Measurements from ENCODE around the gene DDTL. TPM values are rescaled to one million over a fixed set of nuclear protein-coding genes. Genes with fewer than 3 reads are reported as not detected.

Gene DDTL
- total and polyA plus RNA-seq, 9 of the 15 experiments (the other 6 are each of a cell fraction or from before 2014, with no cell fraction given) = 0.05 to 1.7 (median 0.59) TPM; not detected in 4

GRCh38 chr22:24008022-24008283, 41.3 kb downstream of the DDTL start:
- intact Hi-C loops (cut with micrococcal nuclease) = no loop called here
- peaks cover 18% of the 10 kb centered on the region for H3K79me2 ChIP-seq (ENCODE audit: control insufficient read depth, insufficient read depth, low read length)
- FAIRE-seq (no peak), ATAC-seq (no peak), DNase-seq (ENCODE audit: extremely low read depth in 1 of 4, low spot score in 3 of 4) (no peak)
- peaks cover 18 to 21% of the 10 kb centered on the region in 2 experiments; a peak in 4 of 5 replicates for H3K4me1 ChIP-seq (replicated peaks in 1 of 2; ENCODE audit: control insufficient read depth in 2 of 2, insufficient read depth in 2 of 2, low read length in 2 of 2)
- no peaks in the 10 kb centered on the region for H3K9me1 ChIP-seq (ENCODE audit: control insufficient read depth, insufficient read depth, low read length)
- TF ChIP-seq RCOR1 (IDR thresholded peaks at IDR 0.05; ENCODE audit: borderline replicate concordance in 1 of 2, low read depth in 2 of 2, low read length in 2 of 2) = no peak
- no peak for TF ChIP-seq ARNT (IDR thresholded peaks at IDR 0.05)
- no peak for TF ChIP-seq HSF4 (CRISPR knock-in tag; IDR thresholded peaks at IDR 0.05; ENCODE audit: borderline replicate concordance)
- no peaks in the 10 kb centered on the region for H3K27me3 ChIP-seq (ENCODE audit: control insufficient read depth in 2 of 2, insufficient read depth in 2 of 2, low read length in 2 of 2)
- CTCF ChIA-PET (ENCODE audit: low intra/inter-chr PET ratio) = no interaction called here
- H3K9ac ChIP-seq (ENCODE audit: insufficient read depth in 1 of 2, low read depth in 2 of 2, low read length in 2 of 2) = no peak overlapping the region
- no peak overlapping the region for H3K27ac ChIP-seq (ENCODE audit: extremely low read depth, low read depth, low read length)
- 67% methylated on average over 1 of the region's 1 CpG for WGBS (ENCODE audit: insufficient coverage, low coverage, missing lambda C conversion rate)
- no peak overlapping the region for H3K4me3 ChIP-seq
- POLR2A ChIA-PET = no interaction called here
- no peak overlapping the region for H2AFZ ChIP-seq (ENCODE audit: low read depth, low read length)
- H4K20me1 ChIP-seq (replicated peaks; ENCODE audit: control insufficient read depth, insufficient read depth, low read length) = no peaks in the 10 kb centered on the region
- BruUV-seq (replicated peaks) = no TSS peak
- H3K9me3 ChIP-seq (replicated peaks; ENCODE audit: control insufficient read depth, insufficient read depth, low read depth, low read length) = peaks cover 3% of the 10 kb centered on the region; the same call in 1 of the 2 replicates
- no peaks in the 10 kb centered on the region for H3K36me3 ChIP-seq (ENCODE audit: control insufficient read depth, insufficient read depth, low read length)
- H3K4me2 ChIP-seq (ENCODE audit: insufficient read depth, low read length) = no peak overlapping the region
- in situ Hi-C loops (cut with MboI) = loop anchor here (5.0 kb wide), 1 partner anchor 71 kb away; no protein-coding TSS in a partner anchor

- Histone ChIP-seq H4K20me1 (replicated peaks; ENCODE audit: control insufficient read depth, insufficient read depth, low read length) (no peaks in the 10 kb centered on the region), H3K9ac (ENCODE audit: insufficient read depth in 1 of 2, low read depth in 2 of 2, low read length in 2 of 2) (no peak overlapping the region), H3K4me3 (no peak overlapping the region), H3K79me2 (ENCODE audit: control insufficient read depth, insufficient read depth, low read length) (peaks cover 25% of the 10 kb centered on the region), H3K27me3 (ENCODE audit: control insufficient read depth in 2 of 2, insufficient read depth in 2 of 2, low read length in 2 of 2) (no peaks in the 10 kb centered on the region), H3K36me3 (ENCODE audit: control insufficient read depth, insufficient read depth, low read length) (no peaks in the 10 kb centered on the region; the same call in 2 of the 3 replicates), H3K4me2 (ENCODE audit: insufficient read depth, low read length) (no peak overlapping the region), H2AFZ (ENCODE audit: low read depth, low read length) (0 out of 2 replicates have a peak overlapping the region, but pooled peaks have one; percentile 18), H3K9me1 (ENCODE audit: control insufficient read depth, insufficient read depth, low read length) (no peaks in the 10 kb centered on the region), H3K9me3 (replicated peaks; ENCODE audit: control insufficient read depth, insufficient read depth, low read depth, low read length) (peaks cover 3% of the 10 kb centered on the region; the same call in 1 of the 2 replicates), H3K27ac (ENCODE audit: extremely low read depth, low read depth, low read length) (no peak overlapping the region), H3K4me1 (replicated peaks in 1 of 2; ENCODE audit: control insufficient read depth in 2 of 2, insufficient read depth in 2 of 2, low read length in 2 of 2) (peaks cover 18 to 21% of the 10 kb centered on the region in 2 experiments; a peak in 4 of 5 replicates)
- intact Hi-C loops (cut with micrococcal nuclease) (no loop called here), in situ Hi-C loops (cut with MboI) (loop anchor here (5.0 kb wide), 1 partner anchor 71 kb away; no protein-coding TSS in a partner anchor)
- no TSS peak for BruUV-seq (replicated peaks)
- POLR2A ChIA-PET = interaction anchor here (0.7 kb wide), 1 partner anchor 21 kb away, joined by 3 read pairs; no protein-coding TSS in a partner anchor
- ATAC-seq = no peak
- no peak for DNase-seq (ENCODE audit: extremely low read depth in 1 of 4, low spot score in 3 of 4)
- CTCF ChIA-PET (ENCODE audit: low intra/inter-chr PET ratio) = no interaction called here
- no peak for FAIRE-seq
- 36% methylated on average over 6 of the region's 6 CpGs for WGBS (ENCODE audit: insufficient coverage, low coverage, missing lambda C conversion rate)
- TF ChIP-seq ESRRB (CRISPR knock-in tag; IDR thresholded peaks at IDR 0.05; ENCODE audit: borderline replicate concordance) (no peak), ZNF436 (CRISPR knock-in tag; IDR thresholded peaks at IDR 0.05) (no peak), ZNF655 (CRISPR knock-in tag; IDR thresholded peaks at IDR 0.05) (no peak), SREBF2 (CRISPR knock-in tag; IDR thresholded peaks at IDR 0.05) (no peak), ZNF830 (CRISPR knock-in tag; IDR thresholded peaks at IDR 0.05) (no peak), ILF3 (IDR thresholded peaks at IDR 0.05; ENCODE audit: borderline replicate concordance) (no peak), THRB (CRISPR knock-in tag; conservative IDR thresholded peaks at IDR 0.05) (no peak), POLR2B (IDR thresholded peaks at IDR 0.05; ENCODE audit: low read depth, partially characterized antibody) (no peak), SMAD1 (IDR thresholded peaks at IDR 0.05; ENCODE audit: low read depth, low read length, partially characterized antibody) (no peak), ILK (tag; IDR thresholded peaks at IDR 0.05; ENCODE audit: borderline replicate concordance, low read depth) (no peak)
These were observed 41.9 kb downstream of the DDTL start for GRCh38 chr22:24008381-24009226.
